Regular cardiac myocyte (primary cell): ENCODE measurements around the gene MUC12. TPM values are rescaled to one million over a fixed set of nuclear protein-coding genes. Genes with fewer than 3 reads are reported as not detected.

ENCODE experiments used
- total RNA-seq: library from RNA; depleted of rRNA; stranded (reverse); fragments of >200 nt; gene quantifications from 2 replicates; pipeline ENCODE4 v1.2.3, GENCODE V29; 2014

MUC12 gene, protein sequence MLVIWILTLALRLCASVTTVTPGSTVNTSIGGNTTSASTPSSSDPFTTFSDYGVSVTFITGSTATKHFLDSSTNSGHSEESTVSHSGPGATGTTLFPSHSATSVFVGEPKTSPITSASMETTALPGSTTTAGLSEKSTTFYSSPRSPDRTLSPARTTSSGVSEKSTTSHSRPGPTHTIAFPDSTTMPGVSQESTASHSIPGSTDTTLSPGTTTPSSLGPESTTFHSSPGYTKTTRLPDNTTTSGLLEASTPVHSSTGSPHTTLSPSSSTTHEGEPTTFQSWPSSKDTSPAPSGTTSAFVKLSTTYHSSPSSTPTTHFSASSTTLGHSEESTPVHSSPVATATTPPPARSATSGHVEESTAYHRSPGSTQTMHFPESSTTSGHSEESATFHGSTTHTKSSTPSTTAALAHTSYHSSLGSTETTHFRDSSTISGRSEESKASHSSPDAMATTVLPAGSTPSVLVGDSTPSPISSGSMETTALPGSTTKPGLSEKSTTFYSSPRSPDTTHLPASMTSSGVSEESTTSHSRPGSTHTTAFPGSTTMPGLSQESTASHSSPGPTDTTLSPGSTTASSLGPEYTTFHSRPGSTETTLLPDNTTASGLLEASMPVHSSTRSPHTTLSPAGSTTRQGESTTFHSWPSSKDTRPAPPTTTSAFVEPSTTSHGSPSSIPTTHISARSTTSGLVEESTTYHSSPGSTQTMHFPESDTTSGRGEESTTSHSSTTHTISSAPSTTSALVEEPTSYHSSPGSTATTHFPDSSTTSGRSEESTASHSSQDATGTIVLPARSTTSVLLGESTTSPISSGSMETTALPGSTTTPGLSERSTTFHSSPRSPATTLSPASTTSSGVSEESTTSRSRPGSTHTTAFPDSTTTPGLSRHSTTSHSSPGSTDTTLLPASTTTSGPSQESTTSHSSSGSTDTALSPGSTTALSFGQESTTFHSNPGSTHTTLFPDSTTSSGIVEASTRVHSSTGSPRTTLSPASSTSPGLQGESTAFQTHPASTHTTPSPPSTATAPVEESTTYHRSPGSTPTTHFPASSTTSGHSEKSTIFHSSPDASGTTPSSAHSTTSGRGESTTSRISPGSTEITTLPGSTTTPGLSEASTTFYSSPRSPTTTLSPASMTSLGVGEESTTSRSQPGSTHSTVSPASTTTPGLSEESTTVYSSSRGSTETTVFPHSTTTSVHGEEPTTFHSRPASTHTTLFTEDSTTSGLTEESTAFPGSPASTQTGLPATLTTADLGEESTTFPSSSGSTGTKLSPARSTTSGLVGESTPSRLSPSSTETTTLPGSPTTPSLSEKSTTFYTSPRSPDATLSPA (N-terminal part only)
- 0.19 TPM in 1 of 2 replicates, not detected in the other for total RNA-seq

DNA sequence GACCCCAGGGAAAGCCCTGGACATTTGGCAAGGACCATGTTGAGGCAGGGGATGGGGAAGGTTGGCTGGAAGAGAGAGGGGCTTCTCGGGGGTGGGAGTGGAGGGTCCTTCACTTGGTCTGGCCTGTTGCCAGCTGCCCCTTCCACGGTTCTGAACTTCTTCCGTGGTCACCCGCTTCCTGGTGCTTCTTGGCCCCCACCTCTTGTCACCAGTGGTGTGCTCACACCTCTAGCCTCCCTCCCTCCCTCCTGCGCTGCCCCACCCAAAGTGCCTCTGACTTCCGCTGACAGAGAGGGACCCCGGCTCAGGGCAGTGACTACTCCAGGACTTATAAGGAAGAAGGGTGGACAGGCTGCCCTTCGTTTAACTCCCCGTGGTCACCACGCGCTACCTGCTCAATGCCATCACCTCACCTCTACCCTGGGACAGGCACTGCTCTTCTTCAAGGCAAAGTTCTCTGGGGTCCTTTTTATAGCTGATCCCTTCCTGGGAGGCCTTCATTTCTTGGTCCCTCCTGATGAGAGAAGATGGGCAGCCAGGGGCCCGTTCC, at the start of gene MUC12:
MUC12 (plus strand) TSS at position 500 of the 550 bp plus-strand sequence. CDS start 58 bp downstream, outside the sequence.

GRCh38 chr7:100949227-100949932, 20.0 kb upstream of the MUC12 start, which contains the start of gene MUC3A:
Gene MUC3A (plus strand): TSS chr7:100949534. CDS start chr7:100949625, 91 bp downstream.

Other genes starting within 250 kb of the MUC12 start
- gene EPO, start 249.1 kb upstream of the MUC12 start, total RNA-seq: not detected in 2 replicates
- gene ZAN, start 236.0 kb upstream of the MUC12 start, total RNA-seq: not detected in 2 replicates
- 40.9 and 47.7 TPM in 2 replicates for gene EPHB4, start 142.0 kb upstream of the MUC12 start, total RNA-seq
- gene SLC12A9, start 116.9 kb upstream of the MUC12 start, total RNA-seq: 13.0 and 15.7 TPM in 2 replicates
- 43.1 and 70.4 TPM in 2 replicates for gene TRIP6, start 102.2 kb upstream of the MUC12 start, total RNA-seq
- 24.5 and 61.7 TPM in 2 replicates for gene SRRT, start 94.5 kb upstream of the MUC12 start, total RNA-seq
- 6.1 and 6.8 TPM in 2 replicates for gene UFSP1, start 79.8 kb upstream of the MUC12 start, total RNA-seq
- gene ACHE, start 73.7 kb upstream of the MUC12 start, total RNA-seq: under 0.01 and 0.28 TPM in 2 replicates
- gene MUC3A, start 20.0 kb upstream of the MUC12 start, total RNA-seq: not detected in 2 replicates
- gene MUC17, start 50.5 kb downstream of the MUC12 start, total RNA-seq: not detected in 2 replicates
- 12.8 and 18.3 TPM in 2 replicates for gene TRIM56, start 115.9 kb downstream of the MUC12 start, total RNA-seq
- 2,435 and 2,576 TPM in 2 replicates for gene SERPINE1, start 157.5 kb downstream of the MUC12 start, total RNA-seq
- 138 and 216 TPM in 2 replicates for gene AP1S1, start 184.9 kb downstream of the MUC12 start, total RNA-seq
- under 0.01 TPM in 1 of 2 replicates, not detected in the other for gene VGF, start 196.0 kb downstream of the MUC12 start, total RNA-seq
- not detected in 2 replicates for gene NAT16, start 210.7 kb downstream of the MUC12 start, total RNA-seq
- not detected in 2 replicates for gene MOGAT3, start 231.5 kb downstream of the MUC12 start, total RNA-seq
- 58.9 and 84.0 TPM in 2 replicates for gene PLOD3, start 248.0 kb downstream of the MUC12 start, total RNA-seq
- gene ZNHIT1, start 248.6 kb downstream of the MUC12 start, total RNA-seq: 86.0 and 115 TPM in 2 replicates